Endometrial microvascular endothelial cells (primary cell): Measurements from ENCODE around the gene PRDM8. TPM values are rescaled to one million over a fixed set of nuclear protein-coding genes. Genes with fewer than 3 reads are reported as not detected.

ENCODE experiments used
- in situ Hi-C: cut with HindIII; loops from 2 replicates; pipeline ENCODE4 v1.10.0; 2017; ENCODE audit warnings: low sequenced_read_pairs, low pct_unique_long_range_greater_than_20kb; ENCODE audit errors: inconsistent ontology term
- total RNA-seq: library from RNA; depleted of rRNA; stranded (reverse); fragments of >200 nt; gene quantifications from one replicate; pipeline ENCODE4 v1.2.3, GENCODE V29; 2015; ENCODE audit errors: inconsistent ontology term

PRDM8 gene
- total RNA-seq, 1 donor from 2014 or later, result not detected

DNA sequence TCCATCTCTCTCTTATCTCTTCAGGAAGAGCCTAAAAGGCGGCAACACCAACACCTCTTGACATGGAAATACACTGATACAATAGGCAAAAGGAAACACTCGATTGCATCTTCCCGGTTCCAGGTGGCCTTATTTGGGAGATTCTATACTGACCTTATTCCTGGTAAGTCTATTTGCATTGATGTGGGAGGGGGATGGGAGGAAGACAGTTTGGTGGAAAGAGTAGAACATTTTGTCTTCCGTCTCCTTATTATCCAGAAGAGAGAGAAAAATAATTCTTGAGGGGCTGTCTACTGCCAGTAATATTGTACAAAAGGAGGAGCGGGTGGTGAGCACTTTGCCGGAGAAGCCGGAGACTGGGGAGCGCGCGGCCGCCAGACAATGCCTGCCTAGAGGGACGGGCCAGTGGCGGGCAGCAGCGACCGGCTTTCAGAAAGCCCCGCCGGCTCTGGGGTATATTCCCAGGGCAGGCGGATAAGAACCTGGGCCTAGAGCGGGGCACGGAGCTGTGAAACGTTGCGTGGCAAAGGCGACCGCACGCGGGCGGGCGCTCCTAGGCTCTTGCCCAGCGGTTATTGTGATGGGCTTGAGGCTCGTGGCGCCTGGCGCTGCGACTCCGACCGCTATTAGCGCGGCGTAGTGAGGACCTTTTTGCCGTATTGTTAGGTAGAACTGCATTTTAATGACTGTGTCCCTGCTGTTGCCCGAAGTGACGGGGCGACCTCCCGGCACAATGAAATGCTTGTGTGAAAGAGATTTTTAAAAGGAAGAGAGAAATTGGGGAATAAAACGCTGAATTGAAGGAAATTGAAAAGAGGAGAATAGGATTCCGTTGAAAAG, 518 bp downstream of the PRDM8 start:
- in situ Hi-C loops, result no loop called here

DNA sequence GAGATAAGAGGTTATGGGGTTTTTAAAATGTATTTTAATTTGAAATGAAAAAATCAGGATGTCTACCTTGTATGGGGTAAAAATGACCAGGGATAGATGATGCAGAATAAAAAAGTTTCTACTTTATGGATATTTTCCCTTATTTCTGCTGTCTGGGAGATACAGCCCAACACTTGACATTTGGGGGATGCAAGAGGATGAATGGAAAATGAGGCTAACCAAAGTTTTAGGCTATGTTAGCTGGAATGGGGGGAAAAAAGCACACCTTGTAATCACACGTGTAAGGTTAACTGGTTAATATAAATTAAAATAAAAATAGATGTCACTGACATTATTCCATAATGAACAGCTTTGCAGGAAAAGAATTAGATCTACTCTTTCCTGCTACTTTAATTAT, 1.1 kb downstream of the PRDM8 start:
- in situ Hi-C loops, result no loop called here

GRCh38 chr4:80199004-80199560, 1.8 kb downstream of the PRDM8 start:
- in situ Hi-C loops, result no loop called here

DNA sequence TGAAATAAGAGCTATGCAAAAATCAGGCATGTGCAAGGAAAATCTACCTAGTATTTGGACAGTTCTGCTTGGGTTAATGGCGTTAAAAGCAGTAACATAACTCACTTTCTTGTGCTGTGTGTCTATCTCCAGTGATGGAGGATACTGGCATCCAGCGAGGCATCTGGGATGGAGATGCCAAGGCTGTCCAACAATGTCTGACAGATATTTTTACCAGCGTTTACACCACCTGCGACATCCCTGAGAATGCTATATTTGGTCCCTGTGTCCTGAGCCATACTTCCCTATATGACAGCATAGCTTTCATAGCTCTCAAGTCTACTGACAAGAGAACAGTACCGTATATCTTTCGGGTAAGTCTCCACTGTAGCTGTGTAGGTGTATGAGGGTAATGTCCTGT, 2.6 kb downstream of the PRDM8 start:
- in situ Hi-C loops, result no loop called here

DNA sequence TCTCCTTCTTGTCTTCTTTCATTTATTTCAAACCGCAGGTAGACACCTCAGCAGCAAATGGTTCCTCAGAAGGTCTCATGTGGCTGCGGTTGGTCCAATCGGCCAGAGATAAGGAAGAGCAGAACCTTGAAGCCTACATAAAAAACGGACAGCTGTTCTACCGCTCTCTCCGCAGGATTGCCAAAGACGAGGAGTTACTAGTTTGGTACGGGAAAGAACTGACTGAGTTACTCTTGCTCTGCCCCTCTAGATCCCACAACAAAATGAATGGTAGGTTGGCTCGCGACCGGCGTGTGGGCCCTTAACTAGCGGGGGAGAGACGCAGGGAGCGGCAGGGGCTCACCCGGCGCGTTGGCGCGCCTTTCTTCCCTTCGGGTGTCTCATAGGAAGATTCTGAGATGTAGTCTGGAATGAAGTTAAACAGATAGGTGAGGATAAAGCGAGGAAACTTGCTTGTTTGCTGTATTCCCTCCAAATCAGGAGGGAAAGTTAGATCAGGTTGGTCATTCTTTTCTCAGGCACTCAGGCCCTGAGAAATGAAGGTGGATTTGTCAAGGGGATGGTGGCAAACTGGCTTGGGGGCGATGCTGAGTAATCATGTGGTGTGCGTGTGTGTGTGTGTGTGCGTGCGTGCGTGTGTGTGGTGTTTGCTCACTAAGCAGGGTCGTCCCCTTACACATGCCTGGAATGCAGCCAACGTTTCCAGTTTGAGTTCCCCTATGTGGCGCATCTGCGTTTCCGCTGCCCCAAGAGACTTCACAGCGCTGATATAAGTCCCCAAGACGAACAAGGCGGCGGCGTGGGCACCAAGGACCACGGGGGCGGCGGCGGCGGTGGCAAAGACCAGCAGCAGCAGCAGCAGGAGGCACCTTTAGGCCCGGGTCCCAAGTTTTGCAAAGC, 4.2 kb downstream of the PRDM8 start:
- in situ Hi-C loops, result no loop called here

DNA sequence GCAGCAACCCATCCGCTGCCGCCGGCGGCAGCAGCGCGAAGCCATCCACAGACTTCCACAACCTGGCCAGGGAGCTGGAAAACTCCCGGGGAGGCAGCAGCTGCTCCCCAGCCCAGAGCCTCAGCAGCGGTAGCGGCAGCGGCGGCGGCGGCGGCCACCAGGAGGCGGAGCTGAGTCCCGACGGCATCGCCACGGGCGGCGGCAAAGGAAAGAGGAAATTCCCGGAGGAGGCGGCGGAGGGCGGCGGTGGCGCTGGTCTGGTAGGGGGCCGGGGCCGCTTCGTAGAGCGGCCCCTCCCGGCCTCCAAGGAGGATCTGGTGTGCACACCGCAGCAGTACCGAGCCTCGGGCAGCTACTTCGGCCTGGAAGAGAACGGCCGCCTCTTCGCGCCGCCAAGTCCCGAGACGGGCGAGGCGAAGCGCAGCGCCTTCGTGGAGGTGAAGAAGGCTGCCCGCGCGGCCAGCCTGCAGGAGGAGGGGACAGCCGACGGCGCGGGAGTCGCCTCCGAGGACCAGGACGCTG, 4.9 kb downstream of the PRDM8 start:
- in situ Hi-C loops, result no loop called here

GRCh38 chr4:80202741-80203553, 5.6 kb downstream of the PRDM8 start:
- in situ Hi-C loops, result no loop called here

DNA sequence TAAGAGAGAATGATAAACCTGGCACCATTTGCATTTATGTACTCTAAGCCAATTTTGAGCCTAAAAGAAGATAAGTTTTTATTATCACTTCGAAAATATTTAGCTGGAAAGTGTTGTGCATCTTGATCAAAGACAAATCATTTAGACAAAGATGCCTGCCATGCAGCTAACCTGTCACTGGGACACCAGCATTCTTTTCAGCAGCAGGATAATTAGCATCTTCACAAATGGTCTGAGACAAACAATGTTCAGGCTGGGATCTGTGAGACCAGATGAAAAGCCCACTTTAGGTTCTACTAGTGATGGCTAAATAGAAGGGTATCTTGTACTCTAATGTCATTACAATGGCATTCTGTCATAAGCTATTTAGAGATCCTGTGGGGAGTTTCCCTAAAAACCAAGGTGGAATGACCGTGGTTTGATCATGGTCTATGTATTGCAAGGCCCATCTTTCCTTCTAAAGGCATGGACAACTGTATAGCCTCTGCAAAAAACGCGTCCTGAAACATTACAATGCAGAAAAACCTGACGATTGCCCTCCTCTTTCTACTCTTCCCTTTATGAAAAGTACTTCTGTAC, 7.2 kb downstream of the PRDM8 start:
- in situ Hi-C loops, result no loop called here

GRCh38 chr4:80206111-80206510, 8.8 kb downstream of the PRDM8 start:
- in situ Hi-C loops, result no loop called here

DNA sequence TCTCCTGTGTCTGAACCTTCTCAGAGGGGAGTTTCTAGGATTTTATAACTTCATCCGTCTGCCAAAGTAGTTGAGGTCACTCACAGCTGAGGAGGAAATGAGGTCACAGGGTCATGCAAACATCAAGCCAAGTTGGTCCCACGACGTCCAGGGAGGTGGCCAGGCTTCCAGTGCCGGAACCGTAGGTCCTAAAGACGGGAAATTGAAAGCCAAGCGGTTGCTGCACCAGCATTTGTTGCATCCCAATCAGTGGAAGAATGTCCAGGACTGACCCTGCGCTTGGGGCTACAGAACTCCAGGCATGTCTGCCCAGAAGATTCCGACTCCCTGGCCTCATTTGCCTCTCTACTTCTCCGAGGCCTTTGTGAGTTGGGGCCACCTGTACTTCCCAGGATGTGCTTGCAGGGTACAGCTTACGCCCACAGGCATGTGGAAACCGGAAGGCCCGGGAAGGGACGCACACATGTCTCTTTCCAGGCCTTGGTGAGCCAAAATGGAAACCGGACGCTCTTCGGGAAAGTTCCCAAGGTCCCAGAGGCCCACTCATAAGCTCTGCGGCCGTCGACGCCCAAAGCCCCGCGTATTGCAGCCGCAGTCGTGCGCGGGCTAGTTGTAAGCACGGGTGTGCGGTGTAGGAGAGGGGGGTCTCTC, 9.3 kb downstream of the PRDM8 start:
- in situ Hi-C loops, result no loop called here

GRCh38 chr4:80207172-80207583, 9.9 kb downstream of the PRDM8 start:
- in situ Hi-C loops, result no loop called here

DNA sequence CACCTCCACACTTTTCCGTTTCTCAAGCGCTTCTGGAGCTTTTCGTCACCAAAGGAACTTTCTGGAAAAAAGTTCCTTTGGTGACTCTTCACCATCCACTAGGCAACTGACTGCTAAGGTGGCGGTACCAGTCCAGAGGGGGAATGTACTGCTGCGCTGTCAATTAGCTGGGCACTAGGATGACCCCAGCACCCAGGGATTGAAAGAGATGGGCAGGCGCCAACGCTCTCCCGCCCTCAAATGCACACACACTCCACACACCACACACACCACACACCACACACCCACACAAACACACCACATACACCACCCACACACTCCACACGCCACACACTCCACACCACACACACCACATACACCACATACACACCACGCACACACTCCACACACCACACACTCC, 10.4 kb downstream of the PRDM8 start:
- in situ Hi-C loops, result no loop called here

- in situ Hi-C loops, result no loop called here
Measured at GRCh38 chr4:80208610-80209339, 11.5 kb downstream of the PRDM8 start.

DNA sequence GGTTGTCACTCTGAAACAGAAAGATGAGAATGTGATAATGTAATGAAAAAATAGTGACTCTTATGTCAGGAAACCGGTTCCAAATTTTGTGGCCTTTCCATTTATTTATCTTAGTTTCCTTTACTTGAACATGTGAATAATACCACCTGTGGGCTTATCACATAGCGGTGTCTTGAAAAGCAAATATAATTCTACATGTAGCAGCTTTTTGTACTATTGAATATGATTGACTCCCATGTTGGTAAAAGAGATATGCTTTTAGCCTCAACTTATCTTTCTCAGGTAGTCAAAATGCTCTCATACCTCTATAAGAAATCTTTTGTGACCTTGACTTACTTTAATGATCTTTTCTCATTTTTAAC, 12.0 kb downstream of the PRDM8 start:
- in situ Hi-C loops, result no loop called here

DNA sequence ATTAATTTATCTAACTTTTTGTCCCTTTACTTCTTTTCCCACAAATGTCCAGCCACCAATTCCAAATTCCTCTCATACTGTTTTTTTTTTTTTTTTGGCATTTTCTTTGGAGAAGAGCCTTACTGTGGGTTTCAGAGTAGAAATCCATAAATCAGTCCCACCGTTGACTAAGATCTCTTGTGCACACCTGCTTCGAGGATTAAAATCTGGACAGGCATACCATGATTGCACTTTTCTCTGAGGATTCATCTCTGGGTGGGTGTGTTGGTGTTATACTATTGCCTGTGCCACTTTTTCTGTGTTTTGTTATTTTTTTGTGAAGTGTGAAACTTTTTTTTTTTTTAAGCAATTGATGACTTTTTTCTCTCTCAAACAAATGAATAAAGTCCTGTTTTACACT, 13.2 kb downstream of the PRDM8 start:
- in situ Hi-C loops, result no loop called here

DNA sequence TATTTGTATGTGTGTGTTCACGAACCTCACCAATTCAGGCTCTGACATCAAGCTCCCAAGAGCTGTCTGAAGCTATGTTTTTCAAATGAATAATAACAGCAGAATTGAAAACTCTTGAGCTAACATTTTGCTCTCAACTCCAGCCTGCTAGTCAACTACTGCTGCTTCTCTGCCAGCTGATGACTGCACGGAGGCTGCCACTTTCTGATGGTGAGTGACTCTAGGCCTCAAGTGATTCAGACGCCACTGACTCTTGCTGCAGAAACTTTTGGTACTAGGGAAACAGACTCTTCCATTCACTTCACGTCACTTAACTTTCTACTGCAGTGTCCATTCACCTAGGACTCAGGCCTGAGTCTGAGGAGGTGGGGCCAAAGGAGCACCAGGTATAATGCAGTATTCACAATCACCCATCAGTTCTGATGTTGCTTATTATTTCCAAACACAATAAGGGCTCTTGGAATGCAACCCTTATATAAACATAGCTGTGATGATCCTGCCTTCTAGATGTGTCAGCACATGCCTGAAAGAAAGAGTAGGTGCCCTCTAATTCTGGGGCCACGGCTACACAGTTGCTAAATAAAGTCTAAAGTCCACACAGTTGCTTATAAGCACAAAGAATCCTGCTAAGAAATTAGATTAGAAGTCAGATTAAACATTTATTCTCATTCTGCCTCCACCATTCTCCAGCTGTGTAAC, 16.0 kb downstream of the PRDM8 start:
- in situ Hi-C loops, result no loop called here
